Loucy (cell line): Measurements from ENCODE around the gene BMP6.

ENCODE experiments used
- H2AFZ ChIP-seq: fragments of 200-600 bp; sonication (generic); 2 replicates; pipeline ENCODE4 v1.6.0; 2016; ENCODE audit warnings: antibody characterized with exemption, mild to moderate bottlenecking, low read length, moderate library complexity
- H3F3A ChIP-seq: fragments of 200-600 bp; 2 replicates; pipeline ENCODE4 v1.6.0; 2016; ENCODE audit warnings: antibody characterized with exemption, low read depth, mild to moderate bottlenecking
- H3K27me3 ChIP-seq: fragments of 200-600 bp; sonication (generic); 2 replicates; pipeline ENCODE4 v1.6.1; 2014; ENCODE audit warnings: low read length, mild to moderate bottlenecking; ENCODE audit not compliant: insufficient read depth, poor library complexity, severe bottlenecking
- H3K36me3 ChIP-seq: fragments of 200-600 bp; sonication (generic); 2 replicates; pipeline ENCODE4 v1.6.1; 2016; ENCODE audit warnings: low read length; ENCODE audit not compliant: insufficient read depth
- H3K4me1 ChIP-seq: fragments of 200-600 bp; sonication (generic); 2 replicates; pipeline ENCODE4 v1.5.1; 2014; ENCODE audit warnings: low read length, mild to moderate bottlenecking; ENCODE audit not compliant: insufficient read depth, poor library complexity, severe bottlenecking
- H3K4me2 ChIP-seq: fragments of 200-600 bp; sonication (generic); 2 replicates; pipeline ENCODE4 v1.6.0; 2014; ENCODE audit warnings: antibody characterized with exemption, low read length, low read depth, mild to moderate bottlenecking; ENCODE audit not compliant: poor library complexity, severe bottlenecking
- H3K4me3 ChIP-seq: fragments of 200-600 bp; sonication (generic); 2 replicates; pipeline ENCODE4 v1.5.1; 2014; ENCODE audit warnings: low read length, mild to moderate bottlenecking, mixed read lengths; ENCODE audit not compliant: poor library complexity, severe bottlenecking
- H3K79me2 ChIP-seq: fragments of 200-600 bp; sonication (generic); 2 replicates; pipeline ENCODE4 v1.6.1; 2014; ENCODE audit warnings: low read length; ENCODE audit not compliant: insufficient read depth
- H3K9ac ChIP-seq: fragments of 200-600 bp; sonication (generic); 2 replicates; pipeline ENCODE4 v1.6.0; 2014; ENCODE audit warnings: mild to moderate bottlenecking, low read depth, low read length, moderate library complexity; ENCODE audit not compliant: poor library complexity, severe bottlenecking
- H3K9me2 ChIP-seq: fragments of 200-600 bp; sonication (generic); replicated peaks from 2 replicates; pipeline ENCODE4 v1.6.1; 2016; ENCODE audit warnings: low read depth, low read length, mixed read lengths
- H3K9me3 ChIP-seq: fragments of 200-600 bp; sonication (generic); 2 replicates; pipeline ENCODE4 v1.6.1; 2014; ENCODE audit warnings: mild to moderate bottlenecking, antibody characterized with exemption, low read length, low read depth; ENCODE audit not compliant: insufficient read depth
- H4K20me1 ChIP-seq: fragments of 200-600 bp; sonication (generic); 2 replicates; pipeline ENCODE4 v1.6.0; 2014; ENCODE audit warnings: antibody characterized with exemption, low read length, mild to moderate bottlenecking; ENCODE audit not compliant: insufficient read depth, poor library complexity, severe bottlenecking
- CTCF ChIP-seq: fragments of 200-600 bp; sonication (generic); conservative IDR thresholded peaks from 2 replicates; pipeline ENCODE4 v1.5.1; 2014; ENCODE audit warnings: mild to moderate bottlenecking, antibody characterized with exemption, low read length
- EZH2phosphoT487 ChIP-seq: fragments of 200-600 bp; IDR thresholded peaks from 2 replicates; pipeline ENCODE4 v1.6.1; 2018; ENCODE audit warnings: antibody characterized with exemption, mild to moderate bottlenecking, moderate library complexity, borderline replicate concordance

BMP6 gene

DNA sequence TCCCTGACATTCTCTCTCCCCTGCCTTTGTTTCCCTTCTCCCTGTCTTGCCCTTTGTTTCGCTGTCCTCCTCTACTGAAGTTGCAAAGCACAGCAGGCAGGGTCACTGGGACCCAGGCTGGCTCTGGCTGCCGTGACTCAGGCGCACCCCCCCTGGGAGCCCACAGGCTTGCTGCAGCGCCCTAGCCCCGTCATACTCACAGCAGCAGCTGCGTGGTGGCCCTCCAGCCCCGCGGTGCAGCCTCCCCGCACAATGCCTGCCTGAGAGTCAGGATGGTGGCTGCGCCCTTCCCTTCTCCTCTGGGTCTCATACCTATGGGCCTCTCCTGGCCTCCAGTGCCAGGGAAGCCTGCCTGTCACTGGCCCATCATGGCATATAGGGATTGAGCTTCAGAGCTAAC lies 143.0 kb downstream of the BMP6 start:
- Histone ChIP-seq H3K4me2 (no peak overlapping the region), H3K9me3 (peaks cover 8% of the 10 kb centered on the region; the same call in 1 of the 2 replicates), H3K36me3 (no peaks in the 10 kb centered on the region), H4K20me1 (no peaks in the 10 kb centered on the region), H3K79me2 (no peaks in the 10 kb centered on the region), H3K27me3 (no peaks in the 10 kb centered on the region), H3K9ac (no peak overlapping the region), H3F3A (no peaks in the 10 kb centered on the region), H3K4me1 (no peaks in the 10 kb centered on the region), H3K4me3 (no peak overlapping the region), H3K9me2 (no peaks in the 10 kb centered on the region), H2AFZ (no peak overlapping the region)
- TF ChIP-seq CTCF (no peak), EZH2phosphoT487 (no peak)

DNA sequence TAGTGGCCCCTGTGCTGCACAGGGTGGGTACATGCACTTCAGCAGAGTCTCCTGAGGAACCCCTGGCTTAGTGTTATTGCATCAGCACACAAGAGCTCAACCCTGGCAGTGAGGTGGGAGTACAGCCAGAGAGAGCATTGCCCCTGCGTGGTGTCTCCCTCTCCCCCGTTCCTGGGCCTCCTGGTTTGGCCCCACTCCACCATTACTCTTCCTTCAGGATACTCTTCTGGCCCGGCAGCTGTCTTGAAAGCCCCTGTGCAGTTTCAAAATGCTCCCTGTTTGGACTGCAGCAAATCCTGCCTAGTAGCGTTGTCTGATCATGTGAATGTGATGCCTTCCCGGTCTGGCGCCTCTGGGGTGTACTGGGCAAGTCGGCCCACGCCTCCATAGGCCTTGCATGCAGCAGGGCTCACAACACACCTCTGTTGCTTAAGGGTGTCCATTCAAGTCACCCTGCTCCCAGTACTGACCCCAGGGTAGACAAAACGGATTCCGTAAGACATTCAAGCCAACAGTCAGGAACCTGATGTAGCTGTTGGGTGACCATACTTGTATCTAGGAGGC lies 152.6 kb downstream of the BMP6 start:
- Histone ChIP-seq H3K4me2 (no peak overlapping the region), H3K9me2 (no peaks in the 10 kb centered on the region), H3K4me1 (no peaks in the 10 kb centered on the region), H3F3A (no peaks in the 10 kb centered on the region), H3K79me2 (no peaks in the 10 kb centered on the region), H4K20me1 (no peaks in the 10 kb centered on the region), H2AFZ (no peak overlapping the region), H3K36me3 (peaks cover 38% of the 10 kb centered on the region), H3K4me3 (no peak overlapping the region), H3K9me3 (peaks cover under 1% of the 10 kb centered on the region; the same call in 1 of the 2 replicates), H3K27me3 (no peaks in the 10 kb centered on the region), H3K9ac (no peak overlapping the region)
- TF ChIP-seq EZH2phosphoT487 (no peak), CTCF (no peak)

DNA sequence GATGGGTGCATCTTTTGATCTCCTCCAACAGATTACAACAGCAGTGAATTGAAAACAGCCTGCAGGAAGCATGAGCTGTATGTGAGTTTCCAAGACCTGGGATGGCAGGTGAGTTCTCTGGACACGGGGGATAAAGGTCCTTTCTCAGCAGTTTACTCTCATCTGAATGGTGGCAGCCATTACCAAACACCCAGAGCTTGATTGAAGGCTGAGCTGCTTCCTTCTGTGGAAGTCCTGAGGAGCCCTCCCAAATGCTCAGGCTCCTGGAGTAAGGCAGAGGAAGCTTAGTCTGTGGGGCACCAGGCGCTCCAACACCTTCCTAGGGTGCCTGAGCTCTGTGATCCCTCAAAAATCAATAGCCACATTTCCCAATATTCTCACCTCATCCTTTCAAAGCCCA lies 153.1 kb downstream of the BMP6 start:
- Histone ChIP-seq H3K9me3 (no peaks in the 10 kb centered on the region), H3K36me3 (peaks cover 44% of the 10 kb centered on the region), H4K20me1 (no peaks in the 10 kb centered on the region), H3K4me3 (no peak overlapping the region), H3K27me3 (no peaks in the 10 kb centered on the region), H3K79me2 (no peaks in the 10 kb centered on the region), H2AFZ (no peak overlapping the region), H3F3A (no peaks in the 10 kb centered on the region), H3K9ac (no peak overlapping the region), H3K9me2 (no peaks in the 10 kb centered on the region), H3K4me2 (no peak overlapping the region), H3K4me1 (no peaks in the 10 kb centered on the region)
- TF ChIP-seq CTCF: no peak
- TF ChIP-seq EZH2phosphoT487: no peak
